DMS153 treated with DMSO at 0.1 percent for 48 hours (cell line): ENCODE results near the gene PGBD5.
"Not testable (repeated sequence)": the region's sequence is repeated elsewhere in the genome, so short reads cannot be mapped to it uniquely, and the experiment has no call there.

Source experiments
- DNase-seq: peaks from one replicate; lab custom pipeline; 2025; ENCODE audit not compliant: unreplicated experiment; lab: John Stamatoyannopoulos, UW

PGBD5 gene

GRCh38 chr1:230426246-230427093 lies at the start of gene PGBD5:
Gene PGBD5, minus strand, starts transcription at chr1:230426332. Its CDS starts 404 bp downstream, at chr1:230425928.
- peak; percentile 93 for DNase-seq

GRCh38 chr1:230474924-230475323 lies 48.8 kb upstream of the PGBD5 start:
- DNase-seq, result not testable (repeated sequence)

GRCh38 chr1:230470750-230471149 lies 44.6 kb upstream of the PGBD5 start:
- not testable (repeated sequence) for DNase-seq

- DNase-seq, result no peak
These were observed 43.1 kb upstream of the PGBD5 start for GRCh38 chr1:230469271-230469670.

GRCh38 chr1:230465691-230466090 lies 39.6 kb upstream of the PGBD5 start:
- DNase-seq, result no peak

- no peak for DNase-seq
These were observed 38.5 kb upstream of the PGBD5 start for GRCh38 chr1:230464671-230465070.

GRCh38 chr1:230463760-230464159 lies 37.6 kb upstream of the PGBD5 start:
- DNase-seq, result no peak

GRCh38 chr1:230463326-230463725 lies 37.2 kb upstream of the PGBD5 start:
- no peak for DNase-seq

GRCh38 chr1:230459465-230459864 lies 33.3 kb upstream of the PGBD5 start:
- no peak for DNase-seq

GRCh38 chr1:230458509-230458908 lies 32.4 kb upstream of the PGBD5 start:
- DNase-seq, result no peak

- DNase-seq, result no peak
These were observed 30.3 kb upstream of the PGBD5 start for GRCh38 chr1:230456478-230456877.

GRCh38 chr1:230455291-230455690 lies 29.2 kb upstream of the PGBD5 start:
- no peak for DNase-seq

GRCh38 chr1:230453377-230453776 lies 27.2 kb upstream of the PGBD5 start:
- no peak for DNase-seq

- no peak for DNase-seq
These were observed 15.3 kb upstream of the PGBD5 start for GRCh38 chr1:230441183-230442029.

- DNase-seq, result no peak
These were observed 9.0 kb upstream of the PGBD5 start for GRCh38 chr1:230435108-230435507.

- DNase-seq, result no peak
These were observed 5.4 kb upstream of the PGBD5 start for GRCh38 chr1:230431527-230431926.

GRCh38 chr1:230430499-230430898 lies 4.4 kb upstream of the PGBD5 start:
- no peak for DNase-seq

GRCh38 chr1:230429067-230429735 lies 3.1 kb upstream of the PGBD5 start:
- no peak for DNase-seq

- DNase-seq, result peak; percentile 60
These were observed 1.8 kb upstream of the PGBD5 start for GRCh38 chr1:230427981-230428380.

GRCh38 chr1:230427094-230427876 lies 1.2 kb upstream of the PGBD5 start:
- no peak for DNase-seq
